ENCODE data around the gene WNT8A. TPM values are rescaled to one million over a fixed set of nuclear protein-coding genes. Genes with fewer than 3 reads are reported as not detected.

The WNT8A gene
- total and polyA plus RNA-seq, 2 of the 8 experiments (the other 6 are each of a cell fraction or from before 2014, with no cell fraction given) = 0.06 TPM; not detected in 1

DNA sequence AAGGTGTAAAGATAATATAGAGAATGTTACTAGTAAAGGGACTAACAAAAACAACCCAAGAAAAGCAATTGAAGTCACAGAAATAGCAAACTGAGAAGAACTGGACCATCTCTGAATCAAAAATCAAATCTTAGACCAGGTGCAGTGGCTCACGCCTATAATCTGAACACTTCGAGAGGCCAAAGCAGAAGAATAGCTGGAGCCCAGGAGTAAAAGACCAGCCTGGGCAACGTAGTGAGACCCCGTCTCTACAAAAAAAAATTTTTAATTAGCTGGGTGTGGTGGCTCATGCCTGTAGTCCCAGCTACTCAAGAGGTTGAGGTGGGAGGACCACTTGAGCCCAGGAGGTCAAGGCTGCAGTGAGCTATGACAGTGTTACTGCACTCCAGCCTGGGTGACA lies 27.3 kb downstream of the WNT8A start:
- 91% methylated on average over 4 of the region's 4 CpGs; no CpG with 5 or more reads in 1 of the 2 experiments for WGBS, 2 experiments (ENCODE audit: extremely low coverage in 1 of 2, insufficient coverage in 1 of 2, insufficient read length in 1 of 2, insufficient replicate concordance in 2 of 2, low coverage in 1 of 2, low lambda C conversion rate in 2 of 2, missing lambda C conversion rate in 1 of 2)
- Histone ChIP-seq H3K4ac (replicated peaks; ENCODE audit: insufficient read length, low read depth, low read length) (no peak overlapping the region), H3K79me1 (ENCODE audit: low read depth, low read length) (no peaks in the 10 kb centered on the region), H4K8ac (ENCODE audit: extremely low read depth, insufficient read depth, low read length) (no peak overlapping the region), H3K18ac (ENCODE audit: extremely low read depth, low read length) (no peak overlapping the region), H3K27me3 (replicated peaks in 1 of 4; ENCODE audit: control insufficient read depth in 3 of 4, extremely low read depth in 1 of 4, insufficient read depth in 3 of 4, low read length in 3 of 4) (no peaks in the 10 kb centered on the region), H3K9ac (replicated peaks in 1 of 4; ENCODE audit: extremely low read depth in 1 of 4, low read depth in 3 of 4, low read length in 3 of 4) (no peak overlapping the region), H3K14ac (ENCODE audit: insufficient read length) (no peak overlapping the region), H3K4me3 (ENCODE audit: extremely low read depth in 1 of 4, insufficient read depth in 2 of 4, low read depth in 3 of 4, low read length in 4 of 4) (no peak overlapping the region), H2BK15ac (ENCODE audit: low read length) (no peak overlapping the region), H3K56ac (replicated peaks; ENCODE audit: insufficient read length, low read depth, low read length) (no peak overlapping the region), H2AK5ac (ENCODE audit: low read depth, low read length) (no peak overlapping the region), H3K4me2 (ENCODE audit: insufficient read depth in 1 of 2, low read depth in 2 of 2, low read length in 2 of 2) (no peak overlapping the region), H3K23me2 (ENCODE audit: low read depth, low read length) (no peaks in the 10 kb centered on the region), H3K36me3 (ENCODE audit: control insufficient read depth in 2 of 4, insufficient read depth in 4 of 4, low read length in 3 of 4) (no peaks in the 10 kb centered on the region), H2BK5ac (ENCODE audit: low read depth, low read length) (no peak overlapping the region), H3K79me2 (ENCODE audit: control insufficient read depth in 1 of 2, insufficient read depth in 2 of 2, low read length in 2 of 2) (no peaks in the 10 kb centered on the region), H4K91ac (replicated peaks; ENCODE audit: insufficient read length, low read length) (no peak overlapping the region), H4K5ac (ENCODE audit: insufficient read length, low read depth, low read length) (no peak overlapping the region), H3K23ac (ENCODE audit: insufficient read length) (no peak overlapping the region), H3K4me1 (replicated peaks in 1 of 4; ENCODE audit: control insufficient read depth in 3 of 4, insufficient read depth in 4 of 4, low read length in 3 of 4) (peaks cover 0 to 9% (median 5%) of the 10 kb centered on the region in 4 experiments; a peak in 5 of 7 replicates), H2BK120ac (replicated peaks; ENCODE audit: low read depth, low read length) (no peak overlapping the region), H3K9me3 (ENCODE audit: insufficient read depth in 2 of 2, low read depth in 1 of 2, low read length in 1 of 2) (no peaks in the 10 kb centered on the region), H2AFZ (ENCODE audit: low read length) (no peak overlapping the region), H2BK12ac (ENCODE audit: low read depth, low read length) (no peak overlapping the region), H4K20me1 (replicated peaks in 1 of 2; ENCODE audit: control insufficient read depth in 1 of 2, insufficient read depth in 2 of 2, low read length in 2 of 2) (no peaks in the 10 kb centered on the region), H3K27ac (ENCODE audit: low read depth, low read length) (no peak overlapping the region), H2BK20ac (ENCODE audit: low read length) (no peak overlapping the region)
- ChIA-PET CTCF (ENCODE audit: partially characterized antibody) (interaction anchor here (0.7 to 3.1 kb wide), 10 partner anchors 12 to 862 kb away, joined by 3 to 22 read pairs (median 6); no protein-coding TSS in a partner anchor), POLR2A (ENCODE audit: partially characterized antibody) (no interaction called here)
- FAIRE-seq (no peak), DNase-seq (ENCODE audit: low read depth in 1 of 2, low spot score in 2 of 2) (no peak)
- no peak for TF ChIP-seq GTF2F1 (IDR thresholded peaks at IDR 0.05; ENCODE audit: borderline replicate concordance, low read depth, low read length)
- TF ChIP-seq CREB1 (IDR thresholded peaks at IDR 0.05) = no peak
- TF ChIP-seq KDM5A (IDR thresholded peaks at IDR 0.05; ENCODE audit: low read length) = no peak
- TF ChIP-seq HDAC6 (IDR thresholded peaks at IDR 0.05; ENCODE audit: low read depth, low read length) = no peak
- no peak for TF ChIP-seq GABPA (IDR thresholded peaks at IDR 0.05; ENCODE audit: borderline replicate concordance, insufficient read depth, low read length)
- TF ChIP-seq RFX5 (IDR thresholded peaks at IDR 0.05; ENCODE audit: borderline replicate concordance, low read depth, low read length) = no peak
- TF ChIP-seq BRCA1 (IDR thresholded peaks at IDR 0.05; ENCODE audit: low read depth, low read length) = no peak
- TF ChIP-seq EP300 (IDR thresholded peaks at IDR 0.05; ENCODE audit: borderline replicate concordance in 1 of 2, low read depth in 2 of 2, low read length in 2 of 2) = no peak
- TF ChIP-seq TEAD4 (IDR thresholded peaks at IDR 0.05; ENCODE audit: low read depth, low read length) = no peak
